ENCODE data around the gene RSL1D1.

The RSL1D1 gene

DNA sequence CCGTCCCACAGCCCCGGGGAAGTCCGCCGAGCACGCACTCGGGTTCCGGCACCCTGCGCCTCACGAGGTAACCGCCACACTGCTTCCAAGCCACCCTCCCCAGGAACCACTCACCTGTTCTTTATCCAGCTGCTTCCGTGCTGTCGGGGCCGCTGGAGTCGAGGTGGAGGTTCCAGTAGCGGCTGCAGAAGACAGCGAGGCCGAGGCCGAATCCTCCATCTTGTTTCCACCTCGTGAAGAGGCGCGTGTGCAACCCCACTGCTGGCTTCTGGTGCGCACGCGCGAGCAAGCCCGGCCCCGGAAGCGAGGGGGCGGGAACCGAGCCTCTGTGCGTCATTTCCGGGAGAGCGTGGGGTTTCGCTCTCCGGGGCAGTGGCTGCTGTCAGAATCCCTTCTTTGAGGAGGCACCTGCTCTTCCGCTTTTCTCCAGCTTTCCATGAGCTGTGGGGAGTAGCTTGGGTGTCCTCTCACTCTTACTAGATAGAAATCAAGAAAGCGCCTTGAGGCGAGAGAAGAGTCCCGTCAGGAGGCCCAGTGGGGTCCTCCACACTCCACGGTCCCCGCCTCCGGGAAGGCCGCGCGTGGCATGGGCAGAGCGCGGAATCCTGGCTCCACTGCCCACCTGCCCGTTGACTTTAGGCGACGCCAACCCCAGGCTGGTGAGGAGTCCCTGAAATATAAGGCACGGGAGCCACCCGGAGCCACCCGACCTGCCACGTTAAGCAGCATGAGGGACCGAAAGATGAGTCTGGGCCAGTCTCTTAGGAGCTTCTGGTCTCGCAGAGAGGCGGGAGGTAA lies at the start of gene RSL1D1:
Gene RSL1D1, minus strand, starts transcription at position 249 of the 798 bp plus-strand sequence. Its CDS starts 30 bp downstream, at position 219.
- DNase-seq: peak; percentile 84

DNA sequence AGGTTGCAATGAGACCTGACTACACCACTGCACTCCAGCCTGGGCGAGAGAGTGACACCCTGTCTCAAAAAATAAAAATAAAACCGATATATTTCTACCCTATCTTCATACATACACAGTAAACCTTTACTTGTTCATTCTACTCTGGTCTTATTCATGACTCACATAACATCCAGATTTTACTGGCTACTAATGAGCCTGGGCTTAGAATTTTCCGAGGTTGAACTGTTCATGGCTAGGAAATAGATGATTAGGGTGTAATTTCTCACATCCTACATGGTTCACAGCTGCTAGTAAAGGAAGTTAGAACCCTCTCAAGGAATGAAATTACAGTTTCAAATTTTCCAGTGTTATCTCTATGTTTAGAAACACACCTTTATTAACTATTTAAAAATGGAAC lies 49.7 kb upstream of the RSL1D1 start:
- no peak for DNase-seq

DNA sequence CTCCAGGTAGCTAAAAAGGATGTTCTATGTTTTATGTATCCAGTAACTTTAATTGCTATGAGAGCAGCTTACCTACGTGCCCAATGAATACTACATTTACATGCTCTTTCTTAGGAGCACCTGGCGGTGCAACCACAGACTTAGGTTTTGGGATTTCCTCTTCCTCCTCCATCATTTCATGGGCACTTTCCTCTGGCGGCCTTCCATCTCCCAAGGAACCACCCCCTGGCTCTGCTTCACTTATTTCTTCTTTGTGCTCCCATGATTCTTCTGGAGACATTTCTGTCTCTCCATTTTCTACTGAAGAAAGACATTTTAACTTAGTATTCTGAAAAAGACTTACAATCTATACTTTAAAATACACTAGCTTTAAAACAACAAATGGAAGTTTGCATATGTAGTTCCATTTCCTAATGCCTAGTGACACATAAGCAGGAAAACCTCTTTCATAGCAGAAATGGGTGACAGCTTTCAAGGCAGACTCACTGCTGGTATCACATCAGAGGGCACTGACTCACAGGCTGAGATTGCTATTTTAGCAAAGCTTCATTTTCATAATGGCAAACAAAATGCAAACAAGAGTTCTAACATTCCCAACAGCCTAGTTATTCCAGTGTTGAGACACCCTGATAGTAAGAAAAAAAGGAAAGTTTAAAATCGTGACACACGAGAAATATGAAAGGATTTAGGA lies 45.3 kb upstream of the RSL1D1 start:
- DNase-seq: no peak

DNA sequence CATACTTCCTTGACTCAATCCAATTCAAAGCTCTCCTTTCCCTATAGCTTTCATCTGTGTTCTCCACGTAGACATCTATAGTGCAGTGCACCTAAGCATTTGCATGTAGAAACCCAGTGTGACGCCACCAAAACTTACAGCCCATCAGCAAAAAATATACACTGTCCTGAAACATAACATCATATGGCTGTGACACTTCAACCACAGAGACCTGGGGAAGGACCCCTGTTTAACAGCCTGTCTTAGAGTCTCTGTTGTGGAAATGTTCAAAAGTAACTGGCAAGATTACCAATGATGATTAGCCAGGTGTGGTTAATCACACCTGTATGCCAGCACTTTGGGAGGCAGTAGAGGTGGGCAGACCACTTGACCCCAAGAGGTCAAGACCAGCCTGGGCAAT lies 42.2 kb upstream of the RSL1D1 start:
- DNase-seq: no peak

DNA sequence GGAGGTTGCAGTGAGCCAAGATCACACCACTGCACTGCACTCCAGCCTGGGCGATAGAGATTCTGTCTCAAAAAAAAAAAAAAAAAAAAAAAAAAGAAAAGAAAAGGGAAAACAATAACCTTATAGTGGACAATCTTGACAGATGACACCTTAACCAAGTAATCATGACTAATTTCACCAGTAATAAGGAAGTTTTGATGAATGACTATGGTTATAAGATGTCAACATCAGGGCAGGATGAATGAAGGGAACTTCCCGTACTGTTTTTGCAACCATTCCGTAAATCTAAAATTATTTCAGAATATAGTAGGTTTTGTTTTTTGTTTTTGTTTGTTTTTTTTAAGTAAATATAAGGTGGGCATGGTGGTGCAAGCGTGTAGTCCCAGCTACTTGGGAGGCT lies 41.4 kb upstream of the RSL1D1 start:
- no peak for DNase-seq

GRCh38 chr16:11890231-11890965 lies 39.1 kb upstream of the RSL1D1 start:
- DNase-seq: no peak

DNA sequence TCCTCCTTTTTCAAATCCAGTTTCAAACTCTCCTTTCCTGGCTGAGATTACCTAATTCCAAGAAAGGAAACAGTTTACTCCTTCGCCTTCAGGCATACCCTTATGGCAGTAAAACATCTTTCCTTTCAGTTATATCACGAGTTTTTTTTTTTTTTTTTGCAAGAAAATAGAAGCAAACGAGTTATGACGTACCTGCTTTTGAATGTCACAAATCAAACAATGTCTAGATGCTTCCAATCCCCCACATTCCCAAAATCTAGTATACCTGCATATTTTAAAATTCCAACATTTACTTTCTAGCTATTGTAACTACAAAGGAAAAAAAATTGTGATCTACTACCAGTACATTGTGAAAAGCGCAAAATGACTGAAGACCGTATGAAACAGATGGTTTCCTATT lies 35.5 kb upstream of the RSL1D1 start:
- DNase-seq: no peak

- DNase-seq: no peak
These were observed 32.7 kb upstream of the RSL1D1 start for GRCh38 chr16:11884035-11884434.

GRCh38 chr16:11880007-11880406 lies 28.7 kb upstream of the RSL1D1 start:
- no peak for DNase-seq

DNA sequence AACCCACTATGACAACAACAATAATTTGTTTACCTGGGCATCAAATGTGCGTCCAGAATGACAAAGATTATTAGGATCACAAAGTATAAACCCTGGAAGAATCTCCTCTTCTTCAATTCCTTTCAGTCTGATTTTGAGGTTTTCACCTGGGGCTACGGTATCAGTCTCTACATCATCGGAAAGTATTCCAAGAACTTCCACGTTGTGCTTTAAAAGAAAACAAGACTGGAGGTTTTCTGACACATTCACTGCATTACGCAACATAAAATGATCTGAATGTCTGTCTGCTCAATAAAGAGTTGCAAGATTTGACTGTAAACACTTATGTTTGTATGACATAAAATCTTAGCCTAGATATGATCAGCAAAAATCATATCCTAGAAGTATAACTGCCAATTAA lies 26.0 kb upstream of the RSL1D1 start:
- no peak for DNase-seq

GRCh38 chr16:11876306-11876705 lies 25.0 kb upstream of the RSL1D1 start:
- DNase-seq: no peak

- DNase-seq: no peak
These were observed 24.4 kb upstream of the RSL1D1 start for GRCh38 chr16:11875721-11876120.

GRCh38 chr16:11871193-11871592 lies 19.9 kb upstream of the RSL1D1 start:
- no peak for DNase-seq

DNA sequence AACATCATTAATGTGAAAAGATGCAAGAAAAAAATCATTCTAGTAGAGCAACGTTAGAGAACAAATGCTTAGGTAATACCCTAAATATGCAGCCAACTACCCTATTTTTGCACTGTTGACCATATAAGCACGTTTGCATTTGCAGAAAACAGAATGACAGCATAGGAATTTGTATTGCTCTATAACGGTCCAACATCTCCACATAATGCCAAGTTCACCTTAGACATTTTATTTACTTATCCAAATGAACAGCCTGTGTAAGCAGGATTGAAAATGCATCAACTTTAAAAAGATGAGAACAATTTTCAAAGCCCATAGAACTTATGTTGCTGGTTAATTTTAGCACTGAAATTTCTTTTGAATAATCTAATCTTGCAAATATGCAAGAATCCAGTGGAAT lies 19.1 kb upstream of the RSL1D1 start:
- no peak for DNase-seq

GRCh38 chr16:11869353-11870228 lies 18.2 kb upstream of the RSL1D1 start:
- DNase-seq: no peak

- DNase-seq: no peak
These were observed 17.2 kb upstream of the RSL1D1 start for GRCh38 chr16:11868412-11868980.

DNA sequence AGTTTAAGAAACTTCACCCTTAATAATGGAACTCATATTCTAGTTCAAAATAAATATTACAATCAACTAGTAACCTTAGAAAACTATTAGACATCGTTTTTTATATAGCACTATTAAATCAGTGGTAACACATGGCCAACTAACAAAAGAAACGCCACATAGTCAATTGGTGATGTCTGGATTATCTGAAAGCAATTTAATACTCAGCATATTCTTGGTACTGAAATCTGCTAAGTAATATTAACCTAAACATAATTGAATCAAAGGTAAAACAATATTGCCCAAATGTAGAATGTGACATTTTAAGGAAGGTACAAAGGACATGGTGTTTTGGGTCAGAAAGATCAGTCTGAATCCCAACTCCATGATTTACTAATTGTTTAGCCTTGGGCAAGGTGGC lies 11.1 kb upstream of the RSL1D1 start:
- DNase-seq: no peak

DNA sequence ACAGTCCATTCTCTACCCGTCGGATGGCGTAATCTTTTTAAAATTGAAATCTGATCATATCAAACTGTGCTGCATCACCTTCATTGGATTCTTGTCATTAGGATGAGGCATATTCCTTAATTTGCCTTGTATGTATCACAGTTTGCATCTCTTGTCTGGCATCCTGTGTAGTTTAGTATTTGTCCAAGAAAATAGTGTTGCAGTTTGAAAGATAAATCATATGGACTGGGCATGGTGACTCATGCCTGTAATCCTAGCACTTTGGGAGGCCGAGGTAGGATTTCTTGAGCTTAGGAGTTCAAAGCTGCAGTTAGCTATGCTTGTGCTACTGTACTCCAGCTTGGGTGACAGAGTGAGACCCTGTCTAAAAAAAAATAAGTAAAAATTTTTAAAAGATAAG lies 5.8 kb upstream of the RSL1D1 start:
- no peak for DNase-seq

DNA sequence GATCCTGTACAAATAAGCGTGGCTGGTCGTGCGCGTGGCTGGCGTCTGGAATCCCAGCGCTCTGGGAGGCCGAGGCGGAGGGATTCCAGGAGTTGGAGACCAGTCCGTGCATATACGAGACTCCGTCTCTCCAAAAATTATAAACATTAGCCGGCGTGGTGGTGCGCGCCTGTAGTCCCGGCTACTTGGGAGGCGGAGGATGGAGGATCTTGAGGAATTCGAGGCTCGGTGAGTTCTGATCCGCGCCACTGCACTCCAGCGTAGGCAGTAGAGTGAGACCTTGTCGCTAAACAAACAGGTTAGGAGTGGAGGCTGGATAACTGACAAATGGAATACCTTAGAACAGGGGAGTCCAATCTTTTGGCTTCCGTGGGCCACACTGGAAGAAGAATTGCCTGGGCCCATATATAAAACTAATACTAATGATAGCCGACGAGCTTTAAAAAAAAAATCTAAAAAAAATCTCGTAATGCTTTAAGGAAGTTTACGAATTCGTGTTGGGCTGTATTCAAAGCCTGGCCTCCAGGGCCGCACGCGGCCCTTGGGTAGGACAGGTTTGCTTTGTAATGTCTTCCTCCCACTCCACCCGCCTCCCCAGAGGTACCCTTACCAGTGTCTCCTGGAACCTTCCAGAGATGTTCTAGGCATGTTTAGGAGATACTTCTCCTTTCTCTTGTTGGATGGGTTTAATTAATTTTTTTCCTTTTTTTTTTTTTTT lies 909 bp upstream of the RSL1D1 start:
- no peak for DNase-seq

GRCh38 chr16:11848842-11849241 lies 2.5 kb downstream of the RSL1D1 start:
- no peak for DNase-seq

DNA sequence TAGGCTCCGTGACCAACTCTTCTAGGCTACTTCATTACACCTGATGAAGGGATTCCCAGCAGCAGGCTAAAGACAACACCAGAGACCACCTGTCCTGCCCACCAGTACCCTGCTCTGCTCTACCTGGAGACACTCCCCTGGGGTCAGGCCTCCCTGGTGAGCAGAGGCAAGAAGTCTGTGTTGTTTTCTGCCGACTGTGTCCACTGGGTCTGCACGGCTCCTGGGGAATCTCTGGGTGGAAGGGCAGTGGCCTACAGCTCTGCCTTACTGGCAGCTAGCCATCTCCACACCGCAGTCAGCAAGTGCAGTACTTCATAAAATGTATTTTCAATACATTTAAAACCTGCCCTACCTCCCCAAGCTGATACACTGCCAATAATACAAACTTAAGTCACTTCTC lies 6.8 kb downstream of the RSL1D1 start:
- DNase-seq: no peak

DNA sequence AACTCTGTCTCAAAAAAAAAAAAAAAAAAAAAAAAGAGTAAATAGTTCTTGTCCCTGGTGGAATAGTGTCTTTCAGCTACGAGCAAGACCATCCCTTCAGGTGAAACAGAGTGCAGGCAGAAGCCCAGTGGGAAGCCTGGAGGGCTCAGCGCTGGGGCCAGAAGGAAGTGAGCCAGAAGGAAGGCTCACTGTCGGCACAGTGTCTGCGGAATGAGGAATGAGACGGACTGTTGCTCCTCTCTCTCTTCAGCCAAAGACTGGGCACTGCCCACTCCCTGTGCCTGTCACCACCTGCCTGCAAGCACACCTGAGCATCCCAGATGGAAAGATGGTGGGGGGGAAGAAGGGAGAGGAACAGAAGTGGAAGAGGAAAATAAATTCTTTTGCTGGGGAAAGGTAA lies 7.5 kb downstream of the RSL1D1 start:
- no peak for DNase-seq
